Fibroblast of skin of right biceps (primary cell): ENCODE results near the gene MSANTD7.
"Not testable (repeated sequence)": the region's sequence is repeated elsewhere in the genome, so short reads cannot be mapped to it uniquely, and the experiment has no call there.

Experiments
- DNase-seq: peaks from one replicate; pipeline ENCODE4 v3.0.0-alpha.2; 2013

MSANTD7 gene

GRCh38 chr10:14838582-14839304, 637 bp downstream of the MSANTD7 start:
- DNase-seq = peak; percentile 26

DNA sequence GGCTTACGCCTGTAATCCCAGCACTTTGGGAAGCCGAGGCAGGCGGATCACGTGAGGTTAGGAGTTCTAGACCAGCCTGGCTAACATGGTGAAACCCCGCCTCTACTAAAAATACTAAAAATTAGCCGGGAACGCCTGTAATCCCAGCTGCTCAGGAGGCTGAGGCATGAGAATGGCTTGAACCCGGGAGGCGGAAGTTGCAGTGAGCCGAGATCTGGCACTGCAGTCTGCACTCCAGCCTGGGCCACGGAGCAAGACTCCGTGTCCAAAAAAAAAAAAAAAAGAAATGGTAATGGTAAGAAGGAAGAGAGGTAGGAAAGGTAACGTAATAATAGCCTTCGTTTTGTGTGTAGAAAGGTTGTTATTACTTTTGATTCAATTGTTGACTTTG, 1.2 kb downstream of the MSANTD7 start:
- DNase-seq = no peak

GRCh38 chr10:14840178-14840577, 2.1 kb downstream of the MSANTD7 start:
- no peak for DNase-seq

DNA sequence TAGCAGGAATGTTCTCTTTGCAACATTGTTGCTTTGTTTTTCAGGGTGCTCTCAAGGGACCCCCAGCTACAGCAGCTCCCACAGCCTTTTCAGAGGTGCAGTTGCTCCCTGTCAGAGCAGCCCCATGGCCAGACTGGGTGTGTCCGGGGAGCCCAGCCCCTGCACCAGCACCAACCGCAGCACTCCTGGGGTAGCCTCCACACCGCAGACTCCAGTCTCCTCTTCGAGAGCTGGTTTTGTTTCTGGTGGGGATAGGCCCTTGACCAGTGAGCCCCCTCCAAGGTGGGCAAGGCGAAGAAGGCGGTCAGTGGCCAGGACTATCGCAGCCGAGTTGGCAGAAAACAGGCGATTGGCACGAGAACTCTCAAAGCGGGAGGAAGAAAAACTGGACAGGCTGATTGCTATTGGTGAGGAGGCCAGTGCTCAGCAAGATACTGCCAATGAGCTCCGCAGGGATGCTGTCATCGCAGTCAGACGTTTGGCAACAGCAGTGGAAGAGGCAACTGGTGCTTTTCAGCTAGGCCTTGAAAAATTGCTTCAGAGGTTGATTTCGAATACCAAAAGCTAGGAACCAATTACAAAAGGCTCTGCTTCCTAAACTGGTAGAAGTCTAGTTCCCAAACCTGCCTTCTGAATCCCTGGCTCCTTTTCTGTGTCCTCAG, 5.4 kb downstream of the MSANTD7 start:
- DNase-seq = no peak

GRCh38 chr10:14844948-14845347, 6.8 kb downstream of the MSANTD7 start:
- DNase-seq = no peak

- DNase-seq = no peak
Measured at GRCh38 chr10:14852236-14852635, 14.1 kb downstream of the MSANTD7 start.

DNA sequence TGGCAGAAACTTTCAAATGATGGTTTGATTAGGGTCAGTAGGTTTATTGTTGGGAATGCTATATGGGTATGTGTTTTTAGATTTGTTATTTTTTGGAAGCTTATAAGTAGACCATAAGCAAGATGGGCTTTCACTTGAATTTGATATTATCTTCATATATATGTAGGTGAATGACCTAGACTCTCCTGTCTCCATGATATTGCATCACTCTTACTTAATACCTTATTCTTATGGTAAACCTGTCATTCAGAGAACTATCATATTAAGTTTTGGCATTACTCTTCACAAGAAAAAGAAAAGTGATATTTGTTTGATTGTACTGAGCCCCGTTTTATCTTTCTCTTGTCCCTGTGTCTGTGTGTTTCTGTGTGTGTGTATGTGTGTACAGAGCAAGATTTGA, 17.3 kb downstream of the MSANTD7 start:
- DNase-seq = no peak

- no peak for DNase-seq
Measured at GRCh38 chr10:14858338-14858960, 20.3 kb downstream of the MSANTD7 start.

DNA sequence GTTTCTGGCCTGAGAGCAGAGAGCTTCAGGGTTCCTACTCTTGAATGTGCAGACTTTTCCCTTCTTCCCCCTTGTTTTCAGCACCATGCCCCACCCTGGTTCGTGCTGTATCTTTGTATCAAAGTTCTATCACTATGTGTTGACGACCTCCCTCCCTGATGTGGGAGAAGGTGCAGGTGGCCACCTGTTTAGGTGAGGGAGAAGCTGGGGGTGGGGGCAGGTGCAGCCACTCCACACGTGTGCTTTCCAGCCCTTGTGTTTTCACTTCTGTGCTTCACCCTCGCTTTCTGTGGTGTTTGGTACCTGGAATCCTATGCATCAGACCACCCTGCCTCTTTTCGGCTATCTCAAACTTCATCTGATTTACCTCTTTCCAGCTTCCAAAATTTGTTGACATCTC, 20.9 kb downstream of the MSANTD7 start:
- DNase-seq = no peak

GRCh38 chr10:14859775-14860174, 21.7 kb downstream of the MSANTD7 start:
- DNase-seq = no peak

GRCh38 chr10:14860791-14861190, 22.7 kb downstream of the MSANTD7 start:
- no peak for DNase-seq

DNA sequence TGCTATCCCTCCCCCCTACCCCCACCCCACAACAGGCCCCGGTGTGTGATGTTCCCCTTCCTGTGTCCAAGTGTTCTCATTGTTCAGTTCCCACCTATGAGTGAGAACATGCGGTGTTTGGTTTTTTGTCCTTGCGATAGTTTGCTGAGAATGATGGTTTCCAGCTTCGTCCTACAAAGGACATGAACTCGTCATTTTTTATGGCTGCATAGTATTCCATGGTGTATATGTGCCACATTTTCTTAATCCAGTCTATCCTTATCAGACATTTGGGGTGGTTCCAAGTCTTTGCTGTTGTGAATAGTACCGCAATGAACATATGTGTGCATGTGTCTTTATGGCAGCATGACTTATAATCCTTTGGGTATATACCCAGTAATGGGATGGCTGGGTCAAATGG, 26.4 kb downstream of the MSANTD7 start:
- DNase-seq = not testable (repeated sequence)

- not testable (repeated sequence) for DNase-seq
Measured at GRCh38 chr10:14864871-14865270, 26.8 kb downstream of the MSANTD7 start.

DNA sequence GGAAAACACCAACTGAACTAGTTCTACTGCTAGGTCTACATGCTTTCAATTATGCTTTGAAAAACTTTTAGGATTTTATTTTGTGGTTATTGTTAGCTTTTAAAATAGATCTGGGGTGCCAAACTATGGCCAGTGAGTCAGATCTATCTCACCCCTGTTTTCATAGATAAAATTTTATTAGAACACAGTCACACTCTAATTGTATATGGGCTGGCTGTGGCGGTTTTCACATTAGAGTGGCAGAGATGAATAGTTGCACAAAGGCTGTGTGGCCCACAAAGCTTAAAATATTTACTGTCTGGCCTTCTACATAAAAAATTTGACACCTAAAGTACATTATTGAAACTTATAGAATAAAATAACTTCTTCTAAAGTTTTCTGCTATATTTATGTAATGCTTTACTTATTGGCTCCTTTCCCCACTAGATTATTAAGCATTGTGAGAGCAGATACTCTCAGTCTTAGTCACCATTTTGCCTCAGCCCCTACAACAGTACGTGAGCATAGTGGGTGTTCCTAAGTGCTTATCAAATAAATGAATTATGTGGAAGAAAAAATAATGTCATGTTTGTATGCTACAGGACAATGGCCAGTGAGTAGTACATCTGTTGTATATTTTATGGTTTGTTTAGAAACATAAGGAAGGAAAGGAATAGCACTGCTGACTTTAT, 35.1 kb downstream of the MSANTD7 start:
- peak; percentile 77 for DNase-seq

GRCh38 chr10:14875941-14876340, 37.8 kb downstream of the MSANTD7 start:
- DNase-seq = no peak

DNA sequence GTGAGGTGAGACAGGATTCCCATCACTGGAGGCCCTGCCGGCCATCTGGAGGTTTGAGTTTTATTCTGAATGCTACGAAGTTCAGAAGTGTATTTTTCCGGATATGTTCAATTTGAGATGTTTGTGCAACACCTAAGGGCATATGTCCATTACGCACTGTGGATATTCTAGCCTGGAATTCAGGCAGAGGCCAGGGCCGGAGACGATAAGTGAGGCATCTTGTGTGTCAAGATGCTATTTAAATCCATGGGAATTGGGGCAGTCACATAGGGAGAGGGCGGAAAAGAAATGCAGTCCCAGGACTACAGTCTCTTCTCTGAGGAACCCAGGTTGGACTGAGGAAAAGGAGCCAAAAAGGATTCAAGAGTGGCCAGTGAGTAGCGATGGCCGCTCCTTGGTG, 38.7 kb downstream of the MSANTD7 start:
- DNase-seq = no peak

- peak; percentile 96 for DNase-seq
Measured at GRCh38 chr10:14878266-14879123, 40.4 kb downstream of the MSANTD7 start, which contains the start of gene SUV39H2. Gene SUV39H2 (plus strand): TSS chr10:14878866. CDS start chr10:14878889, 23 bp downstream.

DNA sequence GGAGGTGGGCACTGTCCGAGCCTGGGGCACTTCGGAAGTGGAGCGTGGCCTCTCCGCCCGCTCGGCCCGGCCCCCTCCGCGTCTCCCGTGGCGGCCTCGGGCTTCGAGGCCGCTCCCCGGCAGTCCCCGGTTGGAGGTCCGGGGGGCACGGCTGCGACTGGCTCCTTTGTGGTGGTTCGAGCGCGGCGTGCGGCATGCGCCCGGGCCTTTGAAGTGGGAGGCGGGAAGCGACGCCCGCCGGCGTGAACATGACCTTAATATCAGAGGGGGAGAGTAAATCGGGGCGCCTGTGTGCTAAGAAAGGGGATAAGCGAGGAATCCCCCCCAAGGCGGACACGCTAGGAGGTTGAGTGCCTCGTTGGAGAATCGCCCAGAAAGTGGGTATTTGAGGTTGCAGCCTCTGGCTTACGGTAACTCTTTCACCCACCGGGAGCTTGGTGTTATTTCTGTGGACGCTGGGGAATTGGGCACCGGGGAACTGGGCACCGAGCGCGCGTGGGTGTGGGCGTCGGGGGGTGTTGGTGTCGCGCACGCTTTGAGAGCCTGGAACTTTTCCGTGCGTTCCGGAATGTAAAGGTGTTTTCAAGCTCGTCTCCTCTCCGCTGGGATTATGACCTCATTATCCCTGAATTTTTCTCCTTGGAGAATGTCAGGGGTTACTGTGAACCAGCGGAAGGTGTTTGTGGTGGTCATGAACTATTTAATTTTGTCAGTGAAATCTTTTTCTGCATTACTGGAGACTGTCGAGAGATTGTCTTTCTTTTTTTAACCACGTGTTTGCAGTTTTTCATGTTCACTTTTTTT, 41.2 kb downstream of the MSANTD7 start:
- peak; percentile 20 for DNase-seq

DNA sequence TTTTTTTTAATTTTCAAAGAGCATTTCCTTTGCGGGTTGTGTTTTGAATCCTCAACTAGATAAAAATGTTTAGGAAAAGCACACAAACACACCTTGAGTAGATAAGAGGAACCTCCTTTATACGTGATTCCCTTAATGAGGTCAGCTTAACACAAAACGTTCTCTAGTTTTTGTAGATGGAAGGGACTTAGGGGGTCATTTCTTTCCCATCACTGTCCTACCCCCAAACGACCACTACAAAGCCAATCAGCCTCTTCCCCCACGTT, 41.8 kb downstream of the MSANTD7 start:
- no peak for DNase-seq

DNA sequence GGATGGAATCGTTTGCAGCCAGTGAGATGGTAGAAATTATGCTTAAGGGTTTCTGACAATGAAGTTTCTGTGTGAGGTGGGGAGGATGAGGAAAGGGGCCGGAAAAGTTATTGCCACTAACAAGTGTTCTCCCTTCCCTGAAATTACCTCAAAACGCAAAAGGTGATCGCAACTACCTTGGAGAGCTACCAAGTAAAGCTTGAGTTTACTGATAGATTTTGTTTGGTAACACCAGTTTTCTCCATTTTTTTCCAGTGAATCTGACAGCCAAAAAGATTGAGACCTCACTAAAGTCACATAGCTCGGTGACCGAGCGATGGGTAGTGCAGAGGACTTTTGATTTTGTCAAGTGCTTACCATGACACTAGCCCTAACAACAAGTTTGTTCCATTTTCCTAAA, 42.1 kb downstream of the MSANTD7 start:
- peak; percentile 11 for DNase-seq

DNA sequence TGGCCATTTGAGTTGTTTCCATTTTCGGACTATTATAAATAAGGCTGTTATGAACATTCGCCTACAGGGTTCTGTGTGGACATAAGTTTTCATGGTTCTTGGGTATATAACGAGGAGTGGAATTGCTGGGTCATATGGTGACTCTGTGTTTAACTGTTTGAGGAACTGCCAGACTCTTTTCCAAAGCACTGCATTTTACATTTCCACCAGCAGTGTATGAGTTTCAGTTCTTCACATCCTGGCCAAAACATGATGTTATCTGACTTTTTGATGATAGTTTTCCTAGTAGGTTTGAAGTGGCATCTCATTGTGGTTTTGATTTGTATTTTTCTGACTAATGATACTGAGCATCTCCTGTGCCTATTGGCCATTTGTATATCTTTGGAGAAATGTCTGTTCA, 46.0 kb downstream of the MSANTD7 start:
- DNase-seq = no peak
